Measurements from ENCODE around the gene UXS1.

The UXS1 gene

DNA sequence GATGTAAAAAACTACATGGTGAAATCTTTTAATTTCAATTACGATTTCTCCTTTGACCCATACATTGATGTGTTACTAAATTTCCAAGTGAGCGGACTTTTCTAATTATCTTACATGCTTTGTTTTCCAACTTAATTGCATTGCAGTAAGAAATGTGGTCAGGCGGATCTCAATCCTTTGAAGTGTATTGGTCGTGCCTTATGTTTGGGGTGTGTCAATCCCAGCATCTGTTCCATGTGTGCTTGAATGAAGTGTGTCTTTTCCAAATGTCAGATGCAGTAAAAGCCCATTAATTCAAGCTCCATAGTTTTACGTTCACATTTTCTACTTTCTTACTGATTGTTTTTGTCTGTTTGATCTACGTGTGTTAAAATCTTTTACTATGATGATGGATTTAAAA lies 113.1 kb downstream of the UXS1 start:
- no peak for DNase-seq (ENCODE audit: low spot score)

GRCh38 chr2:106078096-106078495 lies 116.0 kb downstream of the UXS1 start:
- no peak for DNase-seq (ENCODE audit: low spot score)

GRCh38 chr2:106076941-106077340 lies 117.2 kb downstream of the UXS1 start:
- no peak for DNase-seq (ENCODE audit: low spot score)

DNA sequence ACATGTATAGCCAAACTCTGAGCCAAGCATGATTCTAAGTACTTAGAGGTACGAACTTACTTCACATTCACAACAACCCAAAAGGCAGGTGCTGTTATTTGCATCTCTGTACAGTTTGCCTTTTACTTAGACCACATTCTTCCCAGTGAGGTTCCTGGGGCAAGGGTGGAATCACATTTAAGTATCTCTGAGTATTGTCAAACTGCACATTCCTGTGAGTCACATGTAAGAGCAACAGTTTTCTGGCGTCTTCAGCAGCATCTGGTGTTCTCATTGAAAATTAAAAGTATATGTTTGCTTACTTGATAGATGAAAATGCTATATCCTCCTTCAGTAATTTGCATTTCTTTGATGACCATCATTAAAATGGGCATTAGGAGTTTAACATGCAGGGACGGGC lies 119.1 kb downstream of the UXS1 start:
- DNase-seq (ENCODE audit: low spot score) = peak; percentile 24

DNA sequence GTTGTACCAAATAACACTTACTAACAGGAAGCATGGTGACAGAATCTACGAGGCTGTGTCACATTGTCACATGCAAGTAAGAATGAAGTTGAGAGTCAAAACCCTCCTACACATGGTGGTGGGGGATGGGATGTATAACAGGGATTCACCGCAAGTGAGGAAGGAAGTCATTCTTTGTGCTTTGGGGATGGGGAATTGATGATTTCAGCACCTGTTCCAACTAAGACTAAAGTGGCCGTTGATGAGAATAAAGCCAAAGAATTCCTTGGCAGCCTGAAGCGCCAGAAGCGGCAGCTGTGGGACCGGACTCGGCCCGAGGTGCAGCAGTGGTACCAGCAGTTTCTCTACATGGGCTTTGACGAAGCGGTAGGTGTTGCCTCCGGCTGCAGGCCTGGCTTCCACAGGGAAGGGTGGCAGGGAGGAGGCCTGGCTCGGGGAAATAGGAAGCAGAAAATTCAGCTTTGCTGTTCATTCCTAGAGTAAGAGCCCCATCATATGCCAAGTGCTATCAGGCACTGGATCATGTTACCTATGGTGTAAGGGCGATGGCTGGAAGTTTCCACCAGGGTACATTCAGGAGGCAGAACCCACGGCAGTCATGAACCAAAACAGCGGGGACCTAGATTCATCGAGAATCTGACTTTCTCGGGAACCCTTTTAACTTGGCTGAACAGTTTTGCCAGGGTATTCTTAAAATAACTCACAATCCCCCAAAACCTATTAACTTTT lies 120.3 kb downstream of the UXS1 start:
- DNase-seq (ENCODE audit: low spot score) = no peak

GRCh38 chr2:106070181-106070580 lies 123.9 kb downstream of the UXS1 start:
- DNase-seq (ENCODE audit: low spot score) = no peak

DNA sequence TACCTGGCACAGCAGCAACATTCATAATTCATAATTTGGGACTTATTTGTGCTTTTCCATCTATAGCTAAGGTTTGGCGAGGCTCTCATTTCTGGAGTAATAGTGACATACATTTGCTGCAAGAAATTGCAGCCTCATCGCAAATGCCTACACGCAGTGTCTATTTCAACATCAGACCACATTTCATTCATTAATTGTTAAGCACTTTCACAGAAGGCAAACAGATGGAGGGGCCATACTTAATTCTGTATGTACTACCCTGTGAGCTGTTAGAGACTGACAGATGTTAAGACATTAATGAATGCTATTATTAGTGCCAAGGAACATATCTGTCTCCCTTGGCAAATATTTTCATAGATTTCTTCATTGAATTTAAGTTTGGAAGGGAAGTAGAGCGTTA lies 125.7 kb downstream of the UXS1 start:
- DNase-seq (ENCODE audit: low spot score) = no peak

DNA sequence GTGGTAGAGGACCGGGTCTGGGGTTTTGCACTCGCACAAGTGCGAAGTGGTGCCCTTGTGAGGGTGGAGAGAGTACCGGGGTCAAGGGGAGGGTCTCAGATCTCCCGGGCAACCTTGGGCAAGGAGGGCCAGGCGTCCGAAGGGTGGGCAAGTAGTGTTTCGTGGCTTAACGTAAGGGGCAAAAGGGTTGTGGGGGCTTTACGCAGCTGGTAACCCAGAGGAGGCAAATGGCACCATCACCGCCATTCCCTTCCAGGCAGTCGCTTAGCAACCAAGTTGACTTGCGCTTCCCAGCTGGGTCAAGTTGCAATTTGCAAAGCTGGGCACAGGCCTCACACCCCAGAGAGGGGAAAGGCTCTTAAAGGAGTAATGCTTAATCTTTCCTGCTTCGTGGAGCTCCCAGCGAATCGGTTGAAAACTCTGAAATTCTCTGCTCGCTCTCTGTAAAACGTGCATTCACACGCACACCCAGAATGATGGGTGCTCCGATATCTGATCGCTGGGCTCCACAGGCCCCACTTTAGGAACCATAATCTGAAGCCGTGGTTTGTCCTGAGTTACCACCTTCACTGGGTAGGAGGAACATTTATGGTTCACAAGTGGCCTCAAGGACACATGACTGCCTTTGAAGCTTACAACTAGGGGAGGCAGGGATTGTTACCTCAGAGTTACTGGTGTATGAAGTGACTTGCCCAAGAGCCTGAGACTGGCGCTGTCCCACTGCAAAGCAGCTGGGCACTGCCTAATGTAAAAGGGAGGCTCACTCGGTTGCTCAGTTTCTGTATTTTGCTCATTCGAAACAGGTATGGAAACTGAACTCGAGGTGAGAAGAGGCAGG lies 127.9 kb downstream of the UXS1 start:
- no peak for DNase-seq (ENCODE audit: low spot score)

DNA sequence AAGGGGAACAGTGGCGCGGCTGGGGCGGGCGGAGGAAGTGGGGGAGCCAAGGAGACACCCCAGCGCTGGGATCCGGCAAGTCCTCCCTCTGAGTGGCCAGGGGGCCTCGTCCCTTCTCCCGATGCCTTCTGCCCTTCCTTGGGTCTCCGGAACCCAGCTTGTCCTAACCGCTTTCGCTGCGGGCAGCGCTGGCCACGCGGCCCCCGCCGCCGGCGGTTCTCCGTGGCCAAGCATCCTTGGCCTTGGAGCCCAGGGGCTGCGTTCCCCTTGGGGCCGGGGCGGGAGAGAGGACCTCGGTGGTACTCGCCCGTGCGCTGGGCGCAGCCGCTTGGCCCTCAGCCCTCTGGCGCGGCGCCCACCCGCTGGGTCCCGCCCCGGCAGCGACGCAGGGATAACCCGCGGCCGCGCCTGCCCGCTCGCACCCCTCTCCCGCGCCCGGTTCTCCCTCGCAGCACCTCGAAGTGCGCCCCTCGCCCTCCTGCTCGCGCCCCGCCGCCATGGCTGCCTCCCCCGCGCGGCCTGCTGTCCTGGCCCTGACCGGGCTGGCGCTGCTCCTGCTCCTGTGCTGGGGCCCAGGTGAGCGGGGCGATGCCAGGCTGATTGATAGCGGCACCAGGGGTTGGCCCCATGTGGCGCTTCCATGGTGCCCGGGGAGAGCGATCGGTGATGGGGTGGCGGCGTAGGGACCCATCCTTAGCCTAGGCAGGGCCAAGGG lies 128.7 kb downstream of the UXS1 start:
- no peak for DNase-seq (ENCODE audit: low spot score)

GRCh38 chr2:106063181-106063580 lies 130.9 kb downstream of the UXS1 start:
- no peak for DNase-seq (ENCODE audit: low spot score)

- DNase-seq (ENCODE audit: low spot score) = no peak
Observed at GRCh38 chr2:106062627-106063026, 131.5 kb downstream of the UXS1 start.

GRCh38 chr2:106061611-106062349 lies 132.3 kb downstream of the UXS1 start:
- DNase-seq (ENCODE audit: low spot score) = no peak

DNA sequence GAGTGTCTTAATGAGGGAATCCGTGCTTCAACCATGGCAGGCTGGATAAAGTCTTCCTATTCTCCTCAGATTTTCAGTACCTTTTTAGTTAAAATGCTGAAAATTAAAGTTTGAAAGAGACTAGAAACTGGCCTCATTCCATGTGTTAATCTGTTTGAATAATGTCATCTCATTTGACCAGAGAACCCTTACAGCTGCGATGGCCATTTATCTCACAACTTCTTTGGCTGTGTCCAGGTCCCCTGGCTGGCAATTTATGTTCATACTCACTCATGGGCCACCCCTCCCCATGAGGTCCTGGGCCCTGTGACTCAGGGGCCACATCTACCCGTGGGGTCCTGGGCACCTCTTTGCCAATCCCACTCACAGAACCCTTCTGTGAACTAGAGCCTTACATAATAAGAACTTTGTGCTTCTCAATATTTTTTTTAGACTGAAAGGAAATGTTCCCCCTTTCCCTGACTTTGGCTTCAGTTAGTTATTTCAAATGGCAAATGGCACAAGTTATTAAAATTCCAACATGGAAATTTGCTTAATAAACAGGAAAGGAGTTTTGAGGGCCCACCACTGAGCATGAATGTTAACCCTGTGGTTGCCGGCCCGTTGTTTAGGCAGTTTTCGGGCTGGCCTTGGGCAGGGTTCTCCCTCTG lies 134.6 kb downstream of the UXS1 start:
- DNase-seq (ENCODE audit: low spot score) = no peak

- DNase-seq (ENCODE audit: low spot score) = no peak
Observed at GRCh38 chr2:106058469-106059137, 135.5 kb downstream of the UXS1 start.

DNA sequence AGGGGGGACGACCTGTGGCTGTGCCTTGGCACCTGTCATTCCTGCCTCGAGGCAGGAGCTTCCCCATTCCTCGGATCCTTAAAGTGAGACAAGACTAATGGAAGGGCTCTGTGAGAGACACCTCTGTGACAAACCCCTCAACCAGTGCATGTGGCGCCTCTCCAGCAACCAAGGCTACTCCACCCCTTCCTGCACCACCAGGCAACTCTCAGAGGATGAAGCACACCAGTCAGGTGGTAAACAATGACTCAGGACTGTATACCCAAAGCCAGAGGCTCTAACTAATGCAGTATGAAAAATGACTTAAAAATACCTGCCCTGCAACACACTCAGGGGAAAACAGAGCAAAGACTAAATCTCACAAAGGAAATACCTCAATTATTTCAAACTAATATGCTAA lies 136.9 kb downstream of the UXS1 start:
- DNase-seq (ENCODE audit: low spot score) = no peak

- no peak for DNase-seq (ENCODE audit: low spot score)
Observed at GRCh38 chr2:106054880-106055655, 139.0 kb downstream of the UXS1 start.

DNA sequence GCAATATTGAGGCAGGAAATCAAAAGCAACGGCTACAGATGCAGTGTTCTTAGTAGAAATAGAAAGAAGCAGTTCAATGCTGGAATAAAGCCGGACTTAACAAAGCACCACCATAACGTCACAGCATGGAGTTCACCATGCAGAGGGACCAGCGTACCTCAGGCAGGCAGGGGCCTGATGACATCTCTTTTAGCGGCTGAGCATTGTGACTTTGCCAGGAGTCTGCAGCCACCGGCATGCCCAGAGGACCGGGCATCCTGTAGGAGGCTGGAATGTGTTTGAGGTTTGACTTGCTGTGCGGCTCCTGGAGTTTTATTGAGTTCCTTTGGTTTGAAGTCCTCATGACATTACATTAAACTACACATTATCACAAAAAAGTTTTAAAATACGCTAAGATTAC lies 139.8 kb downstream of the UXS1 start:
- DNase-seq (ENCODE audit: low spot score) = no peak

- no peak for DNase-seq (ENCODE audit: low spot score)
Observed at GRCh38 chr2:106053581-106053980, 140.5 kb downstream of the UXS1 start.

GRCh38 chr2:106053116-106053515 lies 141.0 kb downstream of the UXS1 start:
- DNase-seq (ENCODE audit: low spot score) = peak; percentile 28

DNA sequence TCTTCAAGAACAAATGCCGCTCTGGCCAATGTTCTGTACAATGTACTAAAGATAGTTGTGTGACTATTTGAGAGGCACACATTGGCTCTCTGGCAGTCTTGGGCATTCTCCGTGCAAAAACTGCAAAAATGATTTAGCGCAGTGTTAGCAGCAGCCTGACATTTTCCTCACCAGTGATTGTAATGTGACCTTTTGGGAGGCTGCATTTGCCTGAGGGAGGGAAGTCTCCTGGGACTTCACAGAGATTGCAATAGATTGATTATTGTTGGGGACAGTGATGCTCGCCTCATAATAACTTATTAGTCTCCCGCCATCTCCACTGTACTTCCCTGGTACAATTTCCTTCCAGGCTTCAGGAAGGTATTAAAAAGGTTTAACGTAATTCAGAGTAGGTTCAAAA lies 149.2 kb downstream of the UXS1 start:
- no peak for DNase-seq (ENCODE audit: low spot score)

Data from hepatic stellate cell (primary cell).